CD4-positive, CD25-positive, alpha-beta regulatory T cell (primary cell): Measurements from ENCODE around the gene PUM1. TPM values are rescaled to one million over a fixed set of nuclear protein-coding genes. Genes with fewer than 3 reads are reported as not detected.
"Not testable (repeated sequence)": the region's sequence is repeated elsewhere in the genome, so short reads cannot be mapped to it uniquely, and the experiment has no call there.

Experiments used
- ATAC-seq, 2 donors: fragments of 150-1000 bp; cut with Tn5 transposase; one replicate each; pipeline ENCODE4 v1.10.0; 2021; ENCODE audit warnings: low read depth in 2 of 2, moderate number of reproducible peaks in 2 of 2, moderate library complexity in 1 of 2
- DNase-seq, 3 donors: peaks; one replicate each; pipeline versions ENCODE4 v3.0.0 to v3.0.0-alpha.2; 2012 to 2022; ENCODE audit warnings: mixed read lengths in 1 of 3
- H3K27ac ChIP-seq: one replicate; pipeline ENCODE4 v1.7.0; 2013; ENCODE audit warnings: mild to moderate bottlenecking, low read length; ENCODE audit not compliant: insufficient read depth, poor library complexity, severe bottlenecking
- H3K27me3 ChIP-seq: one replicate; pipeline ENCODE4 v1.7.0; 2013; ENCODE audit warnings: low read length; ENCODE audit not compliant: control insufficient read depth, insufficient read depth
- H3K36me3 ChIP-seq: one replicate; pipeline ENCODE4 v1.7.0; 2013; ENCODE audit warnings: mild to moderate bottlenecking, low read length, moderate library complexity; ENCODE audit not compliant: control insufficient read depth, insufficient read depth
- H3K4me1 ChIP-seq: 2 replicates; pipeline ENCODE4 v1.7.0; 2013; ENCODE audit warnings: mild to moderate bottlenecking, low read length; ENCODE audit not compliant: insufficient read depth, control insufficient read depth, poor library complexity, severe bottlenecking
- H3K4me3 ChIP-seq: one replicate; pipeline ENCODE4 v1.7.0; 2013; ENCODE audit warnings: low read depth, mild to moderate bottlenecking, low read length, moderate library complexity
- H3K9me3 ChIP-seq, 2 experiments: 1 replicate in 1 of 2; 2 replicates in 1 of 2; pipeline ENCODE4 v1.7.0; 2013; ENCODE audit warnings: low read length in 2 of 2, mild to moderate bottlenecking in 1 of 2, moderate library complexity in 1 of 2; ENCODE audit not compliant: control insufficient read depth in 2 of 2
- H3K27ac Mint-ChIP-seq, 3 donors: one replicate each; pipeline ENCODE4 v1.8.0; 2020 to 2022; ENCODE audit warnings: mild to moderate bottlenecking in 3 of 3, mixed read lengths in 3 of 3, moderate library complexity in 2 of 3
- H3K27me3 Mint-ChIP-seq: one replicate; pipeline ENCODE4 v1.8.0; 2022; ENCODE audit warnings: mild to moderate bottlenecking, mixed read lengths
- H3K36me3 Mint-ChIP-seq: one replicate; pipeline ENCODE4 v1.8.0; 2020; ENCODE audit warnings: mixed read lengths
- H3K4me1 Mint-ChIP-seq, 4 donors: one replicate each; pipeline ENCODE4 v1.8.0; 2020 to 2022; ENCODE audit warnings: mixed read lengths in 4 of 4, mild to moderate bottlenecking in 1 of 4
- H3K4me3 Mint-ChIP-seq, 4 donors: one replicate each; pipeline ENCODE4 v1.8.0; 2020 to 2022; ENCODE audit warnings: mild to moderate bottlenecking in 4 of 4, mixed read lengths in 4 of 4, moderate library complexity in 3 of 4
- H3K9me3 Mint-ChIP-seq, 7 donors: one replicate each; pipeline ENCODE4 v1.8.0; 2020 to 2022; ENCODE audit warnings: mixed read lengths in 7 of 7, mild to moderate bottlenecking in 3 of 7, moderate library complexity in 2 of 7
- polyA plus RNA-seq, 4 donors: library from polyadenylated mRNA; unstranded; fragments of 300-500 nt; fragmentation: Illumina TruSeq; gene quantifications; one replicate each; pipeline ENCODE4 v1.2.3, GENCODE V29; 2021
- total RNA-seq: library from RNA; stranded (reverse); gene quantifications from one replicate; pipeline ENCODE4 v1.2.3, GENCODE V29; 2022

Gene PUM1
- total and polyA plus RNA-seq, 5 donors from 2014 or later = 108 to 283 (median 136) TPM

DNA sequence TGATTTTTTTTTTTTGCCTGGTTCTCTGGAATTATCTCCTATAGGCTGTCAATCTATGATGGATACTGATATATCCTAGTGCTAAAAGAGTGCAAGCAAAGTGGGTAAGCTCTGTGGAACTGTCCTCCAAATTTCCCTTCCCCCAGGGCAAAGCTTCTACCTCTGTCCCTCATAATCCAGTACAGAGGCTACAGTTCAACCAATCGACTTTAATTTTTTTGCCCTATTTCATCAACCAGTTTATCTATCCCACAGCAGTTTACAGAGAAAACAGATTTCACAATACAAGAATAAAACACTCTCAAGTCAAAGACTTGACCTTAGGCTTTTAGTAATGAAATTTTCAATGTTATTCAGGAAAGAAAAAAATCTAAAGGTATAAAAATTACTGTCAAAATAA, 13.9 kb downstream of the PUM1 start:
- H3K27me3 ChIP-seq = no peaks in the 10 kb centered on the region
- Mint-ChIP-seq H3K36me3 (peaks cover 36% of the 10 kb centered on the region), H3K4me1 (peaks cover 27 to 83% (median 48%) of the 10 kb centered on the region in 4 donors), H3K27ac (peak overlapping the region in 2 of 3 donors; percentile 42 to 83), H3K27me3 (no peaks in the 10 kb centered on the region), H3K4me3 (peak overlapping the region in 2 of 4 donors; percentile 42 to 48), H3K9me3 (no peaks in the 10 kb centered on the region)
- no peak overlapping the region for H3K27ac ChIP-seq
- H3K4me1 ChIP-seq = peaks cover 59% of the 10 kb centered on the region
- DNase-seq (no peak), ATAC-seq (no peak)
- H3K9me3 ChIP-seq = no peaks in the 10 kb centered on the region
- peaks cover 31% of the 10 kb centered on the region for H3K36me3 ChIP-seq
- no peak overlapping the region for H3K4me3 ChIP-seq

DNA sequence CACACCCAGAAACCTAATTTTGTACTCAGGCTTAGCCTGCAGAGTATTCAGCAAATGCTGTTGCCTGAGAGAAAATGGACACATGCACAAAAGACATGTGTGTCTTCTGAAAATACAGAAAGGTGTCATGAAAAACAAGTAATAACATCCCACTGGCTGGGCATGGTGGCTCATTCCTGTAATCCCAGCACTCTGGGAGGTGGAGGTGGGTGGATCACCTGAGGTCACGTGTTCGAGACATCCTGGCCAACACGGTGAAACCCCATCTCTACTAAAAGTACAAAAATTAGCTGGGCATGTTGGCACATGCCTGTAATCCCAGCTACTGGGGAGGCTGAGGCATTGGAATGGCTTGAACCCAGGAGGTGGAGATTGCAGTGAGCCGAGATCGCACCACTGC, 18.0 kb downstream of the PUM1 start:
- peaks cover 19 to 74% (median 42%) of the 10 kb centered on the region in 4 donors for H3K4me1 Mint-ChIP-seq
- H3K27me3 ChIP-seq, H3K9me3 Mint-ChIP-seq, H3K9me3 ChIP-seq, H3K27me3 Mint-ChIP-seq, DNase-seq, ATAC-seq, H3K27ac ChIP-seq: not testable (repeated sequence)
- peaks cover 41% of the 10 kb centered on the region for H3K36me3 ChIP-seq
- H3K4me3 Mint-ChIP-seq = peak overlapping the region in 3 of 4 donors; percentile 21 to 32 (median 21)
- H3K27ac Mint-ChIP-seq = peak overlapping the region; percentile 54 to 77 (median 62)
- peaks cover 26% of the 10 kb centered on the region for H3K36me3 Mint-ChIP-seq
- peak overlapping the region; percentile 19 for H3K4me3 ChIP-seq
- H3K4me1 ChIP-seq = peaks cover 25% of the 10 kb centered on the region

DNA sequence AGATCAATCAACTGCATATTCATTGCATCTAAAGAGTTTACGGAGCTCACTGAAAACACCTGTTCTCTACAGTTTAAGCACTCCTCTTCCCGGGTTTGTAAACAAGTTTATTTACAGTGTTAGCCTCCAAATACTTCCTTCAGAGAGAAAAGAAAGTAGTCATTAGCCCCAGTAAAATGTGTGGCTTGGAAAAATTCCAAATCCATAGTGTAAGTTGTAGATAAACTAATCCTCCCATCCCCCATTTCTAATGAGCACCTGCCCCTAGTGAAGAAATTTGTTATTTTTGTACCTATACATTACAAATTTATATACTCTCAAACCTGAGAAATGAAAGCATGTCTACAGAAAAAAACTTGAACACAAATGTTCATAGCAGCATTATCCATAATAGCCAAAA, 21.9 kb downstream of the PUM1 start:
- peaks cover 43% of the 10 kb centered on the region for H3K36me3 ChIP-seq
- no peak overlapping the region for H3K27ac ChIP-seq
- H3K36me3 Mint-ChIP-seq = peaks cover 29% of the 10 kb centered on the region
- H3K27me3 Mint-ChIP-seq = no peaks in the 10 kb centered on the region
- no peak overlapping the region for H3K4me3 ChIP-seq
- peaks cover 28 to 75% (median 44%) of the 10 kb centered on the region in 4 donors for H3K4me1 Mint-ChIP-seq
- no peak for DNase-seq
- no peak overlapping the region for H3K27ac Mint-ChIP-seq
- no peak for ATAC-seq
- H3K4me1 ChIP-seq = peaks cover 37% of the 10 kb centered on the region
- no peaks in the 10 kb centered on the region for H3K9me3 ChIP-seq
- H3K4me3 Mint-ChIP-seq = peak overlapping the region in 1 of 4 donors; percentile 4
- H3K9me3 Mint-ChIP-seq = peaks cover 0 to 3% (median 0%) of the 10 kb centered on the region in 7 donors
- H3K27me3 ChIP-seq = no peaks in the 10 kb centered on the region

DNA sequence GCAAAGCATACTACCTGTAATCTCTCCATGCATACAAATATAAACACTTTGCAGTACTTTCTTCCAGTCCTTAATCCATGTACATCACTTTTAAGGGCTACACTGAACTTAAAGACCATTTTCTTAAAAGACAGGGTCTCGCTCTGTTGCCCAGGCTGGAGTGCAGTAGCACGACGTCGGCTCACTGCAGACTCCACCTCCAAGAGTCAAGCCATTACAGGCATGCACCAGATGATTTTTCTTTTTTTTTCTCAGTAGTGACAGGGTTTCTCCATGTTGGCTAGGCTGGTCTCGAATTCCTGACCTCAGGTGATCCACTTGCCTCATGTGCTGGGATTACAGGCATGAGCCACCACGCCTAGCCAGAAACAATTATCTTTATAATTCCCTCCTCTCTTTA, 22.9 kb downstream of the PUM1 start:
- Histone ChIP-seq H3K27me3 (no peaks in the 10 kb centered on the region), H3K9me3 (no peaks in the 10 kb centered on the region), H3K4me3 (no peak overlapping the region), H3K36me3 (peaks cover 43% of the 10 kb centered on the region), H3K27ac (no peak overlapping the region), H3K4me1 (peaks cover 39% of the 10 kb centered on the region)
- Mint-ChIP-seq H3K36me3 (peaks cover 36% of the 10 kb centered on the region), H3K27me3 (no peaks in the 10 kb centered on the region), H3K27ac (peak overlapping the region in 1 of 3 donors; percentile 56), H3K4me3 (no peak overlapping the region), H3K9me3 (peaks cover 0 to 3% (median 0%) of the 10 kb centered on the region in 7 donors), H3K4me1 (peaks cover 34 to 79% (median 52%) of the 10 kb centered on the region in 4 donors)
- ATAC-seq = no peak
- no peak for DNase-seq

DNA sequence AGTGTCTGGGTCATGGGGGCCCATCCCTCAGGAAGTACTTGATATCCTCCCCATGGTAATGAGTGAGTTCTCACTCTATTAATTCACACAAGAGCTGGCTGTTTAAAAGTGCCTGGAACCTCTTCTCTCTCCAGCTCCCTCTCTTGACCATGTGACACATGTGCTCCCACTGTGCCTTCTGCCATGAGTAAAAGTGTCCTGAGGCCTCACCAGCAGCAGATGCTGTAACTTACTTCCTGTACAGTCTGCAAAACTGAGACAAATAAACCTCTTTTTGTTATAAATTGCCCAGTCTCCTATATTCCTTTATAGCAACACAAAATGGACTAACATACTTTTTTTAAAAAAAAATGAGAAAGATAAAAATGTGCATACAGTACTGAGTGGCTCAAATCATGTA, 24.0 kb downstream of the PUM1 start:
- Mint-ChIP-seq H3K9me3 (peaks cover 0 to 3% (median 0%) of the 10 kb centered on the region in 7 donors), H3K36me3 (peaks cover 33% of the 10 kb centered on the region), H3K27me3 (no peaks in the 10 kb centered on the region), H3K4me1 (peaks cover 34 to 78% (median 52%) of the 10 kb centered on the region in 4 donors), H3K27ac (peak overlapping the region in 1 of 3 donors; percentile 79), H3K4me3 (peak overlapping the region in 1 of 4 donors; percentile 75)
- peaks cover 37% of the 10 kb centered on the region for H3K36me3 ChIP-seq
- H3K4me1 ChIP-seq = peaks cover 40% of the 10 kb centered on the region
- DNase-seq = no peak
- ATAC-seq = no peak
- H3K27me3 ChIP-seq = no peaks in the 10 kb centered on the region
- no peak overlapping the region for H3K27ac ChIP-seq
- H3K4me3 ChIP-seq = peak overlapping the region; percentile 18
- H3K9me3 ChIP-seq = no peaks in the 10 kb centered on the region

DNA sequence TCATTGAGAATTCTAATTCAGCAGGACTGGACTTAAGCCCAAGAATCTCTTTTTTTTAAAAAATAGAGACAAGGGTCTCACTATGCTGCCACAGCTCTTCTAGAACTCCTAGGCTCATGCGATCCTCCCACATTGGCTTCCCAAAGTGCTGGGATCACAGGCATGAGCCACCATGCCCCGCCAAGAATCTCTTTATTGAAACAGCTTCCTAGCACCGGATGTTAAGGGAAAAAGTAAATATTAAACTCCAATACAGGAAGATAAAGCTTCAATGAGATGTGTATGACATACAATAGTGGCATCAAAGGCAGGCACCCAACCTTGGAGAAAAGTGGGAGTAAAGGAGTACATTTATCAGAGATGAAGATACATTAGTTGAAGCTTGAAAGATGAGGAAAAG, 25.5 kb downstream of the PUM1 start:
- Mint-ChIP-seq H3K27me3 (no peaks in the 10 kb centered on the region), H3K9me3 (peaks cover 0 to 3% (median 0%) of the 10 kb centered on the region in 7 donors), H3K36me3 (peaks cover 34% of the 10 kb centered on the region), H3K27ac (no peak overlapping the region), H3K4me1 (peaks cover 35 to 84% (median 56%) of the 10 kb centered on the region in 4 donors), H3K4me3 (peak overlapping the region in 1 of 4 donors; percentile 12)
- Histone ChIP-seq H3K4me1 (peaks cover 47% of the 10 kb centered on the region), H3K27ac (no peak overlapping the region), H3K36me3 (peaks cover 36% of the 10 kb centered on the region), H3K27me3 (no peaks in the 10 kb centered on the region), H3K9me3 (no peaks in the 10 kb centered on the region), H3K4me3 (no peak overlapping the region)
- ATAC-seq (no peak), DNase-seq (no peak)

DNA sequence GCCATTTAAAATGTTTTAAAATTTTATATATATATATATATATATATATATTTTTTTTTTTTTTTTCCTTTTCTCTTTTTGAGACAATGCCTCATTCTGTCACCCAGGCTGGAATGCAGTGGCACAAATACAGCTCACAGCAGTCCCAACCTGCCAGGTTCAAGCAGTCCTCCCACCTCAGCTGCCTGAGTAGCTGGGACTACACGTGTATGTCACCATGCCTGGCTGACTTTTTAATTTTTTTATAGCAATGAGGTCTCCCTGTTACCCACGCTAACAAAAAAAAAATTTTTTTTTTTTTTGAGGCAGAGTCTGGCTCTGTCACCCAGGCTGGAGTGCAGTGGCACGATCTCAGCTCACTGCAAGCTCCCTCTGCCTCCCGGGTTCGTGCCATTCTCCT, 26.6 kb downstream of the PUM1 start:
- H3K4me3 ChIP-seq, ATAC-seq, H3K27ac Mint-ChIP-seq, H3K27me3 Mint-ChIP-seq, DNase-seq, H3K27me3 ChIP-seq, H3K9me3 ChIP-seq, H3K27ac ChIP-seq, H3K9me3 Mint-ChIP-seq: not testable (repeated sequence)
- peaks cover 27% of the 10 kb centered on the region for H3K36me3 ChIP-seq
- peaks cover 54% of the 10 kb centered on the region for H3K4me1 ChIP-seq
- peaks cover 39 to 89% (median 65%) of the 10 kb centered on the region in 4 donors for H3K4me1 Mint-ChIP-seq
- H3K4me3 Mint-ChIP-seq = peak overlapping the region in 1 of 4 donors; percentile 11
- peaks cover 41% of the 10 kb centered on the region for H3K36me3 Mint-ChIP-seq

DNA sequence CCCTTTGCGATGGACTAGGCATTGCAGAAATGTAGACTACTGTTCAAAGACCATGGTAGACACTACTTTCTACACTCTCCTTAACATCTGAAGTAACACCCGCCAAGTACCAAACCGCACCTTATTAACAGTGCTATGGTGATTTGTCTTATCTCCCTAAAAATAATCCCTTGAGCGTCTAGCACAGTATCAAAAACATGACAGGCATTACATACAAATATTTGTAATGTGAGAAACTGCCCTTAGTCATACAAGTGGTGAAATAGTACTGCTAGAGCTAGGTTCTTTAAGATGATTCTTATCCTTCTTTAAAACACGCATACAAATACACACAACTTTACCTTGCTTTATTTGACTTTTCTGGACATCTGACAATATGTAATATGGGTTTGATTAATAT, 27.2 kb downstream of the PUM1 start:
- DNase-seq (no peak), ATAC-seq (no peak)
- no peak overlapping the region for H3K27ac ChIP-seq
- Mint-ChIP-seq H3K9me3 (peaks cover 0 to 3% (median 0%) of the 10 kb centered on the region in 7 donors), H3K4me1 (peaks cover 33 to 88% (median 60%) of the 10 kb centered on the region in 4 donors), H3K27me3 (no peaks in the 10 kb centered on the region), H3K27ac (peak overlapping the region in 2 of 3 donors; percentile 5 to 27), H3K36me3 (peaks cover 39% of the 10 kb centered on the region), H3K4me3 (peak overlapping the region in 2 of 4 donors; percentile 10 to 26)
- no peaks in the 10 kb centered on the region for H3K27me3 ChIP-seq
- peaks cover 21% of the 10 kb centered on the region for H3K36me3 ChIP-seq
- peaks cover 54% of the 10 kb centered on the region for H3K4me1 ChIP-seq
- H3K4me3 ChIP-seq = peak overlapping the region; percentile 15
- H3K9me3 ChIP-seq = no peaks in the 10 kb centered on the region
